Erythroblast (primary cell): ENCODE measurements around the gene APOA4.

ENCODE experiments used
- GATA1 ChIP-seq: IDR thresholded peaks from 2 replicates; pipeline ENCODE4 v1.6.1; 2011; ENCODE audit warnings: low read depth, mild to moderate bottlenecking, control low read depth, low read length, moderate library complexity
- POLR2A ChIP-seq: IDR thresholded peaks from 2 replicates; pipeline ENCODE4 v1.6.1; 2011; ENCODE audit warnings: mild to moderate bottlenecking, low read length

- TF ChIP-seq POLR2A (no peak), GATA1 (no peak)
These were observed 14.4 kb upstream of the APOA4 start, which contains the start of gene APOA1 for GRCh38 chr11:116837231-116838091.
